ENCODE data around the gene ADGRB2.

DNA sequence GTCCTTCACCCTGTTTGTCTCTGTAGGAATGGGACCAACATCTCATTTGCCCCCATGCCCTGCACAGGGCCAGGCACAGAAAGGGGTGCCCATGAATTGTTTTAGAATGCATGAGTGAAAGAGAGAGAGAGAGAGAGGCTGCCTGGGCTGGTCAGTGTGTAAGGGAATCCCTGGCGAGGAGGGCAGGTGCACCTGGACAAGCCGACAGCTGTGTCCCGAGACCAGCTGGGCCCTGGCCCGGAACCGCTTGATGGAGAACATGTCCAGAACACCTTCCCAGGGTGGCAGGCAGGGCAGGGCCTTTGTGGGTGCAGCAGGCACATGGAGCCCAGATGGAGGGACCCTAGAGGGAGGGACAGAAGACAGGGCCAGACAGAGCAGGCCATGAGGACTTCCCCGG lies 28.9 kb upstream of the ADGRB2 start:
- TF ChIP-seq, protein P1, sequence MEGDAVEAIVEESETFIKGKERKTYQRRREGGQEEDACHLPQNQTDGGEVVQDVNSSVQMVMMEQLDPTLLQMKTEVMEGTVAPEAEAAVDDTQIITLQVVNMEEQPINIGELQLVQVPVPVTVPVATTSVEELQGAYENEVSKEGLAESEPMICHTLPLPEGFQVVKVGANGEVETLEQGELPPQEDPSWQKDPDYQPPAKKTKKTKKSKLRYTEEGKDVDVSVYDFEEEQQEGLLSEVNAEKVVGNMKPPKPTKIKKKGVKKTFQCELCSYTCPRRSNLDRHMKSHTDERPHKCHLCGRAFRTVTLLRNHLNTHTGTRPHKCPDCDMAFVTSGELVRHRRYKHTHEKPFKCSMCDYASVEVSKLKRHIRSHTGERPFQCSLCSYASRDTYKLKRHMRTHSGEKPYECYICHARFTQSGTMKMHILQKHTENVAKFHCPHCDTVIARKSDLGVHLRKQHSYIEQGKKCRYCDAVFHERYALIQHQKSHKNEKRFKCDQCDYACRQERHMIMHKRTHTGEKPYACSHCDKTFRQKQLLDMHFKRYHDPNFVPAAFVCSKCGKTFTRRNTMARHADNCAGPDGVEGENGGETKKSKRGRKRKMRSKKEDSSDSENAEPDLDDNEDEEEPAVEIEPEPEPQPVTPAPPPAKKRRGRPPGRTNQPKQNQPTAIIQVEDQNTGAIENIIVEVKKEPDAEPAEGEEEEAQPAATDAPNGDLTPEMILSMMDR (IDR thresholded peaks at IDR 0.05): no peak
- TF ChIP-seq POLR2A (IDR thresholded peaks at IDR 0.05): no peak

All from lower leg skin (tissue), 3 donors.